Keratinocyte (primary cell): ENCODE data around the gene SYNDIG1.

Experiments
- CTCF ChIP-seq, 3 experiments: IDR thresholded peaks in 1 of 3; conservative IDR thresholded peaks in 1 of 3; optimal IDR thresholded peaks in 1 of 3; 2 replicates in 2 of 3; 3 replicates in 1 of 3; pipeline versions ENCODE3 to v1.5.1; 2011; ENCODE audit warnings: low read length in 3 of 3, mild to moderate bottlenecking in 3 of 3, moderate library complexity in 2 of 3, control low read depth in 1 of 3, inconsistent platforms in 1 of 3; ENCODE audit not compliant: insufficient read depth in 2 of 3; ENCODE audit errors: extremely low read depth in 1 of 3
- EZH2 ChIP-seq: IDR thresholded peaks from one replicate; pipeline ENCODE4 v1.6.1; 2012; ENCODE audit warnings: inconsistent platforms, mild to moderate bottlenecking, low read length, moderate library complexity

- no peak for TF ChIP-seq CTCF (optimal IDR thresholded peaks at IDR 0.05 in 1 of 3, IDR thresholded peaks at IDR 0.05 in 1 of 3, conservative IDR thresholded peaks at IDR 0.05 in 1 of 3; ENCODE audit: extremely low read depth in 1 of 3, insufficient read depth in 2 of 3, low read length in 3 of 3)
- TF ChIP-seq EZH2, result no peak
Observed at GRCh38 chr20:24664266-24664986, 195.0 kb downstream of the SYNDIG1 start.
